Hematopoietic multipotent progenitor cell treated with erythropoietin and hydrocortisone succinate and interleukin-3 and kit ligand, for 15 days (in vitro differentiated cells): Measurements from ENCODE around the gene PLCH1.

Experiments used
- DNase-seq: peaks from one replicate; pipeline ENCODE4 v3.0.0-alpha.2; 2015; ENCODE audit warnings: low spot score

Gene PLCH1

DNA sequence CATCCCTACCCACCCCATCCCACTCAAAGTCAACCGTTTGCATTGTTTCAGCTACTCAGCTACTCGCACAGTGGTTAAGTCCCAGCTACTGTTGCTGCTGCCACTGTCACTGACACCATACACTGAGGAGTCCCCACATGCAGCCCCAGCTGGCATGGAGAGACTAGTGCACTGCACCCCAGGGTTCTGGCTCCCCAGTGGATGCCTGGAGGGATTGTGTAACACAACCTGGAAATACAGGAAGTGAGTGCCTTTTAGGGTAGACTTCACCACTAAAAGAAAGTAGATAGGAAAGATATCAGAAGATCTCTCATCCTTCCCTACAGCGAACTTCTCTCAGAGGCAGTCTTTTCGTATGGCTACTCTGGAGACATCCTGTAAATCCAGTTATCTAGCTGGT, 282.2 kb downstream of the PLCH1 start:
- DNase-seq = no peak

DNA sequence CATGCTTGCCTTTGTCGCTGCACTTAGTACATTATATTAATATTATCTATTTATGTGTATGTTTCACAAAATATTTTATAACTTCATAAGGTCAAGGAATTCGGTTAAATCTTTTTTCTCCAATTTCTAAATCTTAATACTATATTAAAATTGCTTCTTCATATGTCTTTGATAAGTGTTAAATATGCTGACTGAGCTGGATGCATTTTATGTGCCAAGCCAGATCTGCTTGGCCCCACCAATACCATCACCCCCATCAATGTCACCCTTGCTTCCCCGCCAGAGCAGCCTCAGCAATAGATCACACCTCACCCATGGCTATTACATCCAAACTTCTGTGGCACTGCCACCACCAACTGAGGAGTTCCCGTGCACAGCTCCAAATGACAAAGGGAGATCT, 287.3 kb downstream of the PLCH1 start:
- DNase-seq = no peak

GRCh38 chr3:155455765-155456164, 289.1 kb downstream of the PLCH1 start:
- DNase-seq = no peak

DNA sequence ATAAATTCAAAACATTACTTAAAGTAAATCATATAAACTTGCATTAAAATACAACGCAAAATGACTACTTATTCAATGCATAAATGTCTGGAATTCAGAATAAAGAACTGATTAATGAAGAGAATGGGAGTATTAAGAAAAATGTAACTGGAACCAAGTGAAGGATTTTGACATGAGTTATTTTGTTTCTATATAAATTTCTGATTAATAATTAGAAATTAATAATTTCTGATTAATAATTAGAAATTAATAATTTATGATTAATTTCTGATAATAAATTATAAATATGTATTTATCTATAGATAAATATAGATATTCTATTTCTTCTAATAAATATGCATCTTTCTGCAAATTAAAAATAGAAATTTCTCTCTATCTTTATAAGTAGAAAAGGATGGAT, 291.4 kb downstream of the PLCH1 start:
- DNase-seq = no peak

- DNase-seq = no peak
These were observed 295.1 kb downstream of the PLCH1 start for GRCh38 chr3:155449613-155450267.

- no peak for DNase-seq
These were observed 296.3 kb downstream of the PLCH1 start for GRCh38 chr3:155448531-155448930.

DNA sequence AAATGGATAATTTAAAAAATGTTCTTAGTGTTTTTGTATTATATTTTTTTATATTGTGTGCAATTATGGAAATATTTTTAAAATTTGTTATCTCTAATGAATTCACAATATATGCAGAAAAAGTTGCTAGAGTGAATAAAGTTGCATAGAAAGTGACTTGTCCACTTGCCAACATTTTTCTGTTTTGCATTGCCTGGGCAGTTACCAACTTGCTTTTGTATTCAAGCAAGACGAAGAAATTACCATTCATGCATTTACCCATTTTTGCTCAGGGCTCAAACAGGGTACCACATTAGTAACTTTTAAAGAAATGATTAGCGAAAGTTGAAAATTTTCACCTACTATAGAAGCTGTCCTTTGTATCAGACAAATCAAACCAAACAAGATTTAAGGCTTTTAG, 298.5 kb downstream of the PLCH1 start:
- DNase-seq = no peak

GRCh38 chr3:155444771-155445170, 300.1 kb downstream of the PLCH1 start:
- no peak for DNase-seq

DNA sequence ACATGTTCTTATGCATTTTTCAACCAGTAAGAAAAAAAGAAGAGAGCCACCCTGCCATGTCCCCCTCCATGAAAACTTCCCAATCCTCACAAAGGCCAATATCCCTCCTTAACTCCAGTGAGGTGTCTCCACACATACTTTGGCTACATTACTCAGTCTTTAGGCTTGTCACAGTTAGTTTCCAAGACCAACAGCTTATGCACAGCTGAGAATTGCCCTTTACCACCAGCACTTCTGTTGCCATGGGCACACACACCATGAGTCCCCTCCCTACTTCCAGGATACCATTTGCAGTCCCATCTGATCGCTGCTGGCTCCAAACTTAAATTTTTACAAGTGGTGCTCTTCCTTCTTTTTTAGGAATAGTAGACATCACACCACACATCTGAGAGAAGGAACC, 301.1 kb downstream of the PLCH1 start:
- no peak for DNase-seq

DNA sequence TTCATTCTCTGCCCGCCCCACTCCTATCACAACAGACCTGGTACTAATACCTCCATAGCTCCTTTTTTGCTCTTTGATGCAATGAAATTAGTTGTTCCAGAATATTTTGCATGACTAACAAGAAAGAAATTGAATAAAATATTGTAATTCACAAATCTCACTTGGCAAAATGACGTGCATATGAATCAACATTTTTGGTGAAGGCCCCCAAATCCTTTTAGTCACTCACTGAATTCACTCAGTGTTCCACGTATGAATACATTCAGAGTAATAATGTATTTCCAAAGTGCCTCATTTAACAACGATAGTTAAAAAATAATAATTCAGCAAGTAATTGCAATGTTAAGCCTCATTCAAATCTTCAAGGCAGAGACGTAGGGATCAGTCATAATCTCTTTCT, 302.8 kb downstream of the PLCH1 start:
- DNase-seq = no peak

GRCh38 chr3:155441506-155441905, 303.4 kb downstream of the PLCH1 start:
- DNase-seq = no peak

DNA sequence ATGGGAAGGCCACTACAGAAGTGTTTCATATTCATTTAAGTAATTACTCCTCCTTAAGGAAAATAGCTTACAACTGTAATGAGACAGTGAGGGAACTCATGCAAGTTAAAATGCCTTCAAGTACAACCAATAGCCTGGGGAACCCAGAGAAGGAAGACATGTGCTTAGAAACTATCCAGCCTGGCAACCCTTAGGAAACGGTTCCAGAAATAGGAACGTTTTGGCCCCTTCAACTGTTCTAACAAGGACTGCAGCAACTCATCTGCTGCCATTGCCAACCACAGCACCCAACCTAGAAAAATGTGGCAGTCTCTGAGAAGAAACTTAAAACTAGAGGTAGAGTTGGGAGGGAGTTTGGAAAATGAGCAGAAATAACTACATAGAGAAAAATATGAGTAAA, 303.8 kb downstream of the PLCH1 start:
- DNase-seq = no peak

GRCh38 chr3:155435821-155436220, 309.1 kb downstream of the PLCH1 start:
- DNase-seq = no peak

GRCh38 chr3:155431856-155432570, 312.9 kb downstream of the PLCH1 start:
- DNase-seq = no peak

- DNase-seq = no peak
These were observed 316.3 kb downstream of the PLCH1 start for GRCh38 chr3:155428563-155428962.

- DNase-seq = no peak
These were observed 318.2 kb downstream of the PLCH1 start for GRCh38 chr3:155426524-155427230.

GRCh38 chr3:155425396-155425795, 319.5 kb downstream of the PLCH1 start:
- DNase-seq = no peak

GRCh38 chr3:155424323-155424710, 320.6 kb downstream of the PLCH1 start:
- no peak for DNase-seq

DNA sequence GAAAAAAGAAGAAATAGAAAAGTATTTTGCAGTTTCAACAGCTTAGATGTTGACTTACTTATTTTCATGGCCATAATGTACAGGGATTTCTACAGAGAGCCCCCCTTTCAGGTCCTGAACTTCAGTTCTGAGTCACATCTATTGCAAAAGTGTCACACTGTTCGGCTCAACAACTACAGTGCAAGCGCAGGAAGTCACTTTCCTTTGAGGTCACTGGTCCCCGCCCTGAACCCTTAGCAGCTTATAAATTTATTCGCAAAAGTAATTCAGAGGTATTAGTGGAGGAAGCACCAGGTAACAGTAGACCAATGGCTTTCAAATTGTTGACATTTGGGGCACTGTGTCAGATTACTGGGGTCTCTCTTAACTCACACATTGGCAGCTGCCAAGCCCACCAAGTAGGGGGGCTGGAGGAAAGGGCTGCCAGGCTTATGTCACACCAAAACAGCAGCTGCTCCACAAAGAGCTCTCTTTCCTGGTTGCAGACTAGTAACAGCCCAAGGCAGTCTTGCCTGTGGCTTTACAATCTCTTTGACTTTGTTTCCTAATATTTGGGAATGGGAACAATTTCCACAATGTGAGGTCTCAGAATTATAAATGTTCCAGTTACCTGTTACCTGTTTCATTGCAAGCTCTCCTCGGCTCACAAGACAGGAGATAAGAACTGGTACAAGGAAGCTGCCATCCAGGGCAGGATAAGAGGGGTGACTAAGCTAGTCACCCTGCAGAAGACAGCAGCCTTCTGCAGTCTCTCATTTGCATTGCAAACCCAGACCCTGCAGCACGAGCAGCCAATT, 321.1 kb downstream of the PLCH1 start:
- DNase-seq = no peak

DNA sequence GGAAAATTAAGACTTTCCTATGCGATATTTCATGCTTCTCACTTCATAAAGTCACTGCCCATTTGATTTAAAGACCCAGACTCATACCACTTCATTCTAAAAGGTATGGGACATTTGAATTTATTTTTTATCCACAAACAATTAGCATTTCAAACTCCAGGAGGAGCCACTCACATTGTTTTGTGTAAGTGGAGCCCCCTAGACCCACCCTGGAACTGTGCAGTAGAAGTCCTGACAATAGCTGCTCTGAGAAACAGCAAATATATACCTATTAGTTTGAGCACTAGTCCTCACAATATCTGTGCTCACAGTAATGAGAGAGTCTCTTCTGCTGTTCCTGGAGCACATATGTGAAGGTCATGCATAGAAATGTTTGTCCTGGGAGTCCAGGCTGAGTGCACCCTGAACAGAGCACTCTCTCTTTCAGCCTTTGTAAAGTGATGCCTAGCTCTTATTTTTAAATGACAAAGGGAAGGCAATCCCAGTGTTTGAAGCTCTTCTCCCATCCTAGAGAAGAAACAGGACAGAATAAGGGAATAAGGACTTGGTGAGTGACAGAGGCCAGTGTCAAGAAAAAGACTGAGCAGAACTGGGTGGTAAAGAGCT, 323.9 kb downstream of the PLCH1 start:
- DNase-seq = no peak

DNA sequence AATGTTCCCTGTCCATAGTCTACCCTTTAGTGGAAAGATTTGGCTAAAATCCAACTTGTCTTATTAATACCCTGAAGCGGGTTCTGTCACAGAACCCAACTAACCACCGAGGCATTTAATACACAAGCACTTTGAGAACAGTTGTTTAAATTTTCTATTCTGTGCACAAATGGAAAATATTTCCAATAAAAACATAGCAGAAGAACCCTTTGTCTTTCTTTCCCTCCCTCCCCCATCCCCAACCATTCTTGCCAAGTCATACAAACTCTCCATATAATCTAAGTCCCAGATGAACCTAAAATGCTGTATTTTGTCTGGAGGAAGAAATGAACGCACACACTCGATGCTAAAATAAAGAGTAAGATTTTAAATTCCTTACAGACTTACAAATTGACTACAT, 324.5 kb downstream of the PLCH1 start:
- no peak for DNase-seq

DNA sequence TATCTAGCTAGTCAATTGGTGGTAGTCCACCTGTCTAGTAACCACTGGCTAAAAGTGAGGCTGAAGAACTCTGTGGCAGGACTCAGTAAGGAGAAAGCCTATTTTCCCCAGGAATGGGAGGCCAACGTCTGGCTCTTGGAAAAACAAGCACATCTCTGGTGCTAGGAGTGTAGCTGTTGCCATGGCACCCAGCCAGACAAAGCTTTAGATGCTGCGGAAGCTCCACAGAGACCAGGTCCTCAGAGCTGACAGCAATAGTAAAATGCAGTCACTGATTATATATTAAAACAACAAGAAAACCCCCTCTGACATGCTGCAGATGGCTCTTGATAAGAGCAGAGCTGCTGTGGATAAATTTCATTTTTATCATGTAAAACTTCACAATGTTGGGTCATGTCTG, 326.5 kb downstream of the PLCH1 start:
- DNase-seq = no peak
